GM12878 (cell line): ENCODE results near the gene KATNB1. TPM values are rescaled to one million over a fixed set of nuclear protein-coding genes. Genes with fewer than 3 reads are reported as not detected.

Experiments used
- ATAC-seq: fragments of 200-7000 bp; cut with Tn5 transposase; 3 replicates; pipeline ENCODE4 v1.9.1; 2020; ENCODE audit warnings: mild to moderate bottlenecking, moderate library complexity
- BruUV-seq: library from RNA; stranded (reverse); fragments of 400-500 nt; replicated peaks from 2 replicates; lab custom pipeline; 2021; lab: Mats Ljungman, UMichigan
- CTCF ChIA-PET: fragments of 300-600 bp; sonication (Branson Sonifier 250); formaldehyde crosslinking; extraction: SDS; loops from one replicate; lab custom pipeline; 2021; ENCODE audit warnings: inconsistent platforms; lab: Yijun Ruan, JAX
- POLR2A ChIA-PET: fragments of 350-600 bp; formaldehyde crosslinking; extraction: SDS; loops from one replicate; lab custom pipeline; 2021; ENCODE audit warnings: inconsistent platforms; lab: Charles Lee
- RAD21 ChIA-PET: fragments of 300-600 bp; sonication (Branson Sonifier 250); formaldehyde crosslinking; loops from one replicate; lab custom pipeline; 2023; ENCODE audit warnings: antibody characterized with exemption; ENCODE audit not compliant: unreplicated experiment; lab: Charles Lee
- SMC1A ChIA-PET: fragments of 300-600 bp; sonication (Branson Sonifier 250); formaldehyde crosslinking; loops from one replicate; lab custom pipeline; 2023; ENCODE audit not compliant: unreplicated experiment, uncharacterized antibody; lab: Charles Lee
- DNase-seq: peaks from one replicate; pipeline ENCODE4 v3.0.0-alpha.2; 2011; ENCODE audit warnings: low read depth, low spot score
- FAIRE-seq: peaks from 3 replicates; lab custom pipeline; 2011; peaks lifted over from hg19 to GRCh38; lab: Jason Lieb, UNC
- H2AFZ ChIP-seq: 2 replicates; pipeline ENCODE4 v1.6.0; 2011; ENCODE audit warnings: low read depth, low read length, control low read depth; ENCODE audit not compliant: control insufficient read depth
- H3K27ac ChIP-seq: 2 replicates; pipeline ENCODE4 v1.5.1; 2011; ENCODE audit warnings: control low read depth; ENCODE audit not compliant: control insufficient read depth, insufficient read depth
- H3K27me3 ChIP-seq, 2 experiments: replicated peaks in 1 of 2; 2 replicates each; pipeline versions ENCODE4 v1.6.0 to v1.6.1; 2011; ENCODE audit warnings: low read length in 1 of 2; ENCODE audit not compliant: control insufficient read depth in 2 of 2, insufficient read depth in 2 of 2
- H3K36me3 ChIP-seq, 2 experiments: 2 replicates each; pipeline ENCODE4 v1.5.1; 2011; ENCODE audit warnings: low read length in 1 of 2; ENCODE audit not compliant: control insufficient read depth in 2 of 2, insufficient read depth in 2 of 2
- H3K4me1 ChIP-seq: 2 replicates; pipeline ENCODE4 v1.6.1; 2011; ENCODE audit warnings: mild to moderate bottlenecking, low read length, moderate library complexity, mixed read lengths; ENCODE audit not compliant: control insufficient read depth, insufficient read depth
- H3K4me2 ChIP-seq: 2 replicates; pipeline ENCODE4 v1.6.0; 2011; ENCODE audit warnings: control low read depth; ENCODE audit not compliant: control insufficient read depth, insufficient read depth
- H3K4me3 ChIP-seq: fragments of 200-600 bp; sonication (generic); 2 replicates; pipeline ENCODE4 v1.5.1; 2016
- H3K79me2 ChIP-seq: 2 replicates; pipeline ENCODE4 v1.6.0; 2011; ENCODE audit warnings: low read length; ENCODE audit not compliant: control insufficient read depth, insufficient read depth
- H3K9ac ChIP-seq: 2 replicates; pipeline ENCODE4 v1.8.0; 2011; ENCODE audit warnings: low read length, control low read depth, mixed read lengths; ENCODE audit not compliant: control insufficient read depth, insufficient read depth
- H3K9me3 ChIP-seq: replicated peaks from 3 replicates; pipeline ENCODE4 v1.5.1; 2011; ENCODE audit warnings: mild to moderate bottlenecking, low read length; ENCODE audit not compliant: control insufficient read depth, insufficient read depth
- H4K20me1 ChIP-seq: 2 replicates; pipeline ENCODE4 v1.6.0; 2011; ENCODE audit not compliant: control insufficient read depth, insufficient read depth
- ATF7 ChIP-seq: fragments of 450-650 bp; IDR thresholded peaks from 2 replicates; pipeline ENCODE4 v1.6.1; 2016; ENCODE audit warnings: low read depth, mild to moderate bottlenecking
- CUX1 ChIP-seq: IDR thresholded peaks from 2 replicates; pipeline ENCODE4 v1.6.1; 2012; ENCODE audit warnings: improper control_type of control experiment, low read depth, low read length; ENCODE audit not compliant: insufficient replicate concordance
- EGR1 ChIP-seq, 2 experiments: IDR thresholded peaks; 1 replicate in 1 of 2; 2 replicates in 1 of 2; pipeline ENCODE4 v1.6.1; 2011 to 2012; ENCODE audit warnings: low read depth in 2 of 2, low read length in 2 of 2, borderline replicate concordance in 1 of 2, mild to moderate bottlenecking in 1 of 2, moderate library complexity in 1 of 2
- MYB ChIP-seq: fragments of 150-350 bp; IDR thresholded peaks from 2 replicates; pipeline ENCODE4 v1.6.1; 2014; ENCODE audit warnings: mild to moderate bottlenecking, low read depth, low read length, borderline replicate concordance
- SMAD1 ChIP-seq: fragments of 450-650 bp; IDR thresholded peaks from 2 replicates; pipeline ENCODE4 v1.6.1; 2018; ENCODE audit warnings: mild to moderate bottlenecking, low read depth; ENCODE audit not compliant: partially characterized antibody
- ZSCAN29 ChIP-seq: fragments of 450-650 bp; IDR thresholded peaks from 2 replicates; pipeline ENCODE4 v1.6.1; 2017; ENCODE audit warnings: mild to moderate bottlenecking, moderate library complexity
- WGBS: methylation state at CpG from one replicate; pipeline ENCODE4 v1.1.6; 2016; ENCODE audit warnings: low lambda C conversion rate; ENCODE audit not compliant: insufficient replicate concordance, insufficient coverage; ENCODE audit errors: missing lambda C conversion rate; 5-methylcytosine and 5-hydroxymethylcytosine counted together
- in situ Hi-C: fragments of 300-500 bp; cut with MboI; formaldehyde crosslinking; loops from 9 replicates; pipeline ENCODE4 v1.14.3; 2018; ENCODE audit warnings: mixed read lengths
- intact Hi-C: fragments of 100-400 bp; cut with micrococcal nuclease; formaldehyde crosslinking; loops from one replicate; pipeline ENCODE4 v1.14.2; 2022; ENCODE audit not compliant: unreplicated experiment
- polyA plus RNA-seq, 11 experiments: library from polyadenylated mRNA; depleted of rRNA in 4 of 11; unstranded in 6 of 11; stranded (reverse) in 5 of 11; fragments of >200 nt; fragmentation: Nextera tagmentation in 4 of 11; fragmentation: Illumina TruSeq in 1 of 11; extraction: Ambion mirVana in 4 of 11; extraction: Trizol in 1 of 11; gene quantifications; 1 replicate in 1 of 11; 2 replicates in 10 of 11; pipeline versions ENCODE4 v1.2.1 to v1.2.3, GENCODE V29; 2011 to 2016; ENCODE audit warnings: inconsistent platforms in 2 of 11, missing spikeins in 2 of 11, low read depth in 1 of 11
- total RNA-seq, 4 experiments: library from RNA; depleted of rRNA in 3 of 4; stranded (reverse); fragments of >200 nt in 3 of 4; fragmentation: Illumina TruSeq in 1 of 4; extraction: Trizol in 1 of 4; gene quantifications; 2 replicates each; pipeline versions ENCODE4 v1.2.1 to v1.2.3, GENCODE V29; 2013 to 2021
- TF ChIP-seq, protein P1 (sequence below): fragments of 150-350 bp; IDR thresholded peaks from 2 replicates; pipeline ENCODE4 v1.6.1; 2014; ENCODE audit warnings: mild to moderate bottlenecking, low read depth, low read length

Gene KATNB1
- total and polyA plus RNA-seq, 10 of the 15 experiments (the other 5 are each of a cell fraction or from before 2014, with no cell fraction given), result 0.71 to 46.5 (median 19.5) TPM

- no peak for DNase-seq
- H3K9me3 ChIP-seq, result no peaks in the 10 kb centered on the region
- H3K4me1 ChIP-seq, result no peaks in the 10 kb centered on the region
- no peak overlapping the region for H3K4me3 ChIP-seq
- intact Hi-C loops (no loop called here), in situ Hi-C loops (no loop called here)
- H3K9ac ChIP-seq, result no peak overlapping the region
- CTCF ChIA-PET, result no interaction called here
- no peak overlapping the region for H3K27ac ChIP-seq
- SMC1A ChIA-PET, result no interaction called here
- no peaks in the 10 kb centered on the region for H4K20me1 ChIP-seq
- no peak for ATAC-seq
- TF ChIP-seq ZSCAN29 (no peak), CUX1 (no peak), SMAD1 (no peak), ATF7 (no peak), MYB (no peak), EGR1 (IDR thresholded peaks at IDR 0.05; ENCODE audit: borderline replicate concordance in 1 of 2, low read depth in 2 of 2, low read length in 2 of 2) (no peak)
- TF ChIP-seq, protein P1, sequence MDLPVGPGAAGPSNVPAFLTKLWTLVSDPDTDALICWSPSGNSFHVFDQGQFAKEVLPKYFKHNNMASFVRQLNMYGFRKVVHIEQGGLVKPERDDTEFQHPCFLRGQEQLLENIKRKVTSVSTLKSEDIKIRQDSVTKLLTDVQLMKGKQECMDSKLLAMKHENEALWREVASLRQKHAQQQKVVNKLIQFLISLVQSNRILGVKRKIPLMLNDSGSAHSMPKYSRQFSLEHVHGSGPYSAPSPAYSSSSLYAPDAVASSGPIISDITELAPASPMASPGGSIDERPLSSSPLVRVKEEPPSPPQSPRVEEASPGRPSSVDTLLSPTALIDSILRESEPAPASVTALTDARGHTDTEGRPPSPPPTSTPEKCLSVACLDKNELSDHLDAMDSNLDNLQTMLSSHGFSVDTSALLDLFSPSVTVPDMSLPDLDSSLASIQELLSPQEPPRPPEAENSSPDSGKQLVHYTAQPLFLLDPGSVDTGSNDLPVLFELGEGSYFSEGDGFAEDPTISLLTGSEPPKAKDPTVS, result no peak
- BruUV-seq, result no TSS peak
- RAD21 ChIA-PET, result interaction anchor here (1.4 kb wide), 1 partner anchor 8 kb away, joined by 6 read pairs; no protein-coding TSS in a partner anchor
- H3K27me3 ChIP-seq, result no peaks in the 10 kb centered on the region
- no peak for FAIRE-seq
- POLR2A ChIA-PET, result no interaction called here
- WGBS, result 94% methylated on average over 14 of the region's 17 CpGs
- H2AFZ ChIP-seq, result no peak overlapping the region
- H3K36me3 ChIP-seq, result no peaks in the 10 kb centered on the region
- no peaks in the 10 kb centered on the region for H3K79me2 ChIP-seq
- no peak overlapping the region for H3K4me2 ChIP-seq
These were observed 29.7 kb downstream of the KATNB1 start for GRCh38 chr16:57765160-57765728.
